Fibroblast of lung (primary cell): ENCODE data around the gene UPF3A. TPM values are rescaled to one million over a fixed set of nuclear protein-coding genes. Genes with fewer than 3 reads are reported as not detected.

Experiments used
- DNase-seq, 2 donors: peaks; one replicate each; pipeline versions ENCODE4 v3.0.0 to v3.0.0-alpha.2; 2010; ENCODE audit warnings: low read depth in 2 of 2
- H2AFZ ChIP-seq: 2 replicates; pipeline ENCODE4 v1.5.1; 2012; ENCODE audit warnings: low read length, control low read depth, inconsistent platforms
- H3K27ac ChIP-seq: 2 replicates; pipeline ENCODE4 v1.5.1; 2011; ENCODE audit warnings: low read length, control low read depth; ENCODE audit not compliant: insufficient read depth
- H3K27me3 ChIP-seq: 2 replicates; pipeline ENCODE4 v1.5.1; 2011; ENCODE audit warnings: mild to moderate bottlenecking, low read length; ENCODE audit not compliant: control insufficient read depth, insufficient read depth
- H3K36me3 ChIP-seq: 2 replicates; pipeline ENCODE4 v1.5.1; 2011; ENCODE audit warnings: low read length; ENCODE audit not compliant: control insufficient read depth, insufficient read depth
- H3K4me1 ChIP-seq: 2 replicates; pipeline ENCODE4 v1.5.1; 2011; ENCODE audit warnings: low read length; ENCODE audit not compliant: control insufficient read depth, insufficient read depth; ENCODE audit errors: extremely low read depth
- H3K4me2 ChIP-seq: 2 replicates; pipeline ENCODE4 v1.5.1; 2011; ENCODE audit warnings: low read length, control low read depth; ENCODE audit not compliant: insufficient read depth; ENCODE audit errors: extremely low read depth
- H3K4me3 ChIP-seq, 4 experiments: fragments of 200-600 bp in 1 of 4; sonication (generic) in 1 of 4; replicated peaks in 1 of 4; 2 replicates each; pipeline ENCODE4 v1.5.1; 2011 to 2016; ENCODE audit warnings: low read length in 4 of 4, low read depth in 3 of 4, mild to moderate bottlenecking in 3 of 4, control low read depth in 2 of 4, inconsistent platforms in 1 of 4, mixed read lengths in 1 of 4; ENCODE audit not compliant: insufficient read depth in 1 of 4; ENCODE audit errors: control extremely low read depth in 1 of 4
- H3K79me2 ChIP-seq: 2 replicates; pipeline ENCODE4 v1.5.1; 2012; ENCODE audit warnings: mild to moderate bottlenecking, low read length, inconsistent platforms; ENCODE audit not compliant: control insufficient read depth, insufficient read depth
- H3K9ac ChIP-seq: 2 replicates; pipeline ENCODE4 v1.5.1; 2011; ENCODE audit warnings: mild to moderate bottlenecking, low read length, control low read depth; ENCODE audit not compliant: insufficient read depth
- H3K9me3 ChIP-seq: 2 replicates; pipeline ENCODE4 v1.5.1; 2012; ENCODE audit warnings: low read depth, low read length; ENCODE audit not compliant: control insufficient read depth, insufficient read depth
- H4K20me1 ChIP-seq: 2 replicates; pipeline ENCODE4 v1.5.1; 2011; ENCODE audit warnings: low read length; ENCODE audit not compliant: control insufficient read depth, insufficient read depth; ENCODE audit errors: extremely low read depth
- CTCF ChIP-seq, 2 donors: IDR thresholded peaks in 1 of 2; conservative IDR thresholded peaks in 1 of 2; 1 replicate in 1 of 2; 2 replicates in 1 of 2; pipeline ENCODE4 v1.5.1; 2011 to 2012; ENCODE audit warnings: low read length in 2 of 2, control low read depth in 1 of 2, inconsistent platforms in 1 of 2, low read depth in 1 of 2, mild to moderate bottlenecking in 1 of 2
- EZH2 ChIP-seq: IDR thresholded peaks from 2 replicates; pipeline ENCODE4 v1.5.1; 2012; ENCODE audit warnings: low read length, control low read depth, mild to moderate bottlenecking; ENCODE audit errors: missing control alignments
- polyA plus RNA-seq, 2 donors: library from polyadenylated mRNA; depleted of rRNA in 1 of 2; stranded (reverse) in 1 of 2; unstranded in 1 of 2; fragments of >200 nt; gene quantifications; 2 replicates each; pipeline ENCODE4 v1.2.1, GENCODE V29; 2011 to 2012; ENCODE audit warnings: missing spikeins in 1 of 2
- total RNA-seq: library from RNA; depleted of rRNA; stranded (reverse); fragments of >200 nt; gene quantifications from 2 replicates; pipeline ENCODE4 v1.2.1, GENCODE V29; 2014

UPF3A gene
- total and polyA plus RNA-seq, 2 donors (not counting 1 experiment from before 2014, with no cell fraction given), result 27.6 to 40.5 TPM

- Histone ChIP-seq H3K27ac (no peak overlapping the region), H3K9me3 (no peaks in the 10 kb centered on the region), H3K4me3 (no peak overlapping the region), H3K4me2 (no peak overlapping the region), H3K79me2 (peaks cover 29% of the 10 kb centered on the region), H3K36me3 (peaks cover 7% of the 10 kb centered on the region), H3K4me1 (peaks cover 2% of the 10 kb centered on the region), H3K27me3 (no peaks in the 10 kb centered on the region), H2AFZ (no peak overlapping the region), H3K9ac (no peak overlapping the region), H4K20me1 (no peaks in the 10 kb centered on the region)
- no peak for TF ChIP-seq CTCF (conservative IDR thresholded peaks at IDR 0.05 in 1 of 2, IDR thresholded peaks at IDR 0.05 in 1 of 2; ENCODE audit: low read depth in 1 of 2, low read length in 2 of 2)
- no peak for TF ChIP-seq EZH2
- DNase-seq, result peak in 1 of 2 donors; percentile 84
Measured at GRCh38 chr13:114286808-114287207, 5.4 kb downstream of the UPF3A start.

- no peak for DNase-seq
- H2AFZ ChIP-seq, result no peak overlapping the region
- H3K4me1 ChIP-seq, result peaks cover 2% of the 10 kb centered on the region
- H3K4me3 ChIP-seq, result no peak overlapping the region
- no peak overlapping the region for H3K4me2 ChIP-seq
- H3K36me3 ChIP-seq, result peaks cover 15% of the 10 kb centered on the region
- no peak overlapping the region for H3K27ac ChIP-seq
- H4K20me1 ChIP-seq, result no peaks in the 10 kb centered on the region
- H3K27me3 ChIP-seq, result no peaks in the 10 kb centered on the region
- H3K9me3 ChIP-seq, result no peaks in the 10 kb centered on the region
- TF ChIP-seq CTCF (conservative IDR thresholded peaks at IDR 0.05 in 1 of 2, IDR thresholded peaks at IDR 0.05 in 1 of 2; ENCODE audit: low read depth in 1 of 2, low read length in 2 of 2) (no peak), EZH2 (no peak)
- peaks cover 24% of the 10 kb centered on the region for H3K79me2 ChIP-seq
- no peak overlapping the region for H3K9ac ChIP-seq
Measured at GRCh38 chr13:114288157-114288591, 6.8 kb downstream of the UPF3A start.

DNA sequence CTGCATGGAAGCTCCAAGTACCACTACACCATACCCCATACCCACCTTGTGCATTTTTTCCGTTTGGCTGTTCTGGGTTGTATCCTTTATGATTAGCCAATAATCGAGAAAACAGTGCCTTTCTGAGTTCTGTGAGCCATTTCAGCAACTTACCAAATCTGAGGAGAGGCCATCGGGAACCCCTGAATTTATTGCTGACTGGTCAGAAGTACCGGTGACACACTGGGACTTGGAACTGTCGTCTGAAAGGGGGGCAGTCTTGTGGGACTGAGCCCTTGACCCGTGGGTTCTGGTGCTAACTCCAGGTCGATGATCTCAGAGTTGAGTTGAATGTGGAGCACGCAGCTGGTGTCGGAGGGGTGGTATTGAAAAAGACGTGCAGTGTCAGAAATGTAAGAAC lies 15.0 kb downstream of the UPF3A start:
- no peak for DNase-seq
- Histone ChIP-seq H3K79me2 (peaks cover 5% of the 10 kb centered on the region), H4K20me1 (no peaks in the 10 kb centered on the region), H3K27ac (no peak overlapping the region), H3K4me1 (no peaks in the 10 kb centered on the region), H3K27me3 (no peaks in the 10 kb centered on the region), H3K9me3 (no peaks in the 10 kb centered on the region), H3K4me3 (no peak overlapping the region), H3K4me2 (no peak overlapping the region), H2AFZ (no peak overlapping the region), H3K36me3 (peaks cover 15% of the 10 kb centered on the region), H3K9ac (no peak overlapping the region)
- TF ChIP-seq EZH2 (no peak), CTCF (conservative IDR thresholded peaks at IDR 0.05 in 1 of 2, IDR thresholded peaks at IDR 0.05 in 1 of 2; ENCODE audit: low read depth in 1 of 2, low read length in 2 of 2) (no peak)
